ENCODE measurements around the gene RGS13. TPM values are rescaled to one million over a fixed set of nuclear protein-coding genes. Genes with fewer than 3 reads are reported as not detected.
A peak's percentile ranks its signal among the peaks of the same experiment; 100 is the strongest.

The RGS13 gene
- total RNA-seq, 4 donors from 2014 or later = 0.37 to 0.51 TPM; not detected in 2

- no peaks in the 10 kb centered on the region for H3K9me3 ChIP-seq
- no peaks in the 10 kb centered on the region for H3K27me3 ChIP-seq
- TF ChIP-seq POLR2A (IDR thresholded peaks at IDR 0.05) (no peak), CTCF (IDR thresholded peaks at IDR 0.05) (no peak)
- no peak overlapping the region for H3K4me3 ChIP-seq
- H3K36me3 ChIP-seq = no peaks in the 10 kb centered on the region
- H3K4me1 ChIP-seq = peaks cover 0 to 6% of the 10 kb centered on the region in 2 donors
- H3K27ac ChIP-seq = peak overlapping the region; percentile 47 to 50
- intact Hi-C loops (cut with DNase I; ENCODE audit: low total_unique reads) = no loop called here
- DNase-seq = no peak
Observed at GRCh38 chr1:192696082-192696481, 60.1 kb downstream of the RGS13 start.

GRCh38 chr1:192697771-192698170 is 61.8 kb downstream of the RGS13 start:
- Histone ChIP-seq H3K27me3 (no peaks in the 10 kb centered on the region), H3K27ac (no peak overlapping the region), H3K4me3 (no peak overlapping the region), H3K9me3 (no peaks in the 10 kb centered on the region), H3K4me1 (peaks cover 0 to 6% of the 10 kb centered on the region in 2 donors), H3K36me3 (no peaks in the 10 kb centered on the region)
- DNase-seq = no peak
- intact Hi-C loops (cut with DNase I; ENCODE audit: low total_unique reads) = no loop called here
- no peak for TF ChIP-seq CTCF (IDR thresholded peaks at IDR 0.05)

GRCh38 chr1:192698731-192699130 is 62.8 kb downstream of the RGS13 start:
- no peak overlapping the region for H3K4me3 ChIP-seq
- intact Hi-C loops (cut with DNase I; ENCODE audit: low total_unique reads) = no loop called here
- no peak overlapping the region for H3K27ac ChIP-seq
- no peak for DNase-seq
- no peaks in the 10 kb centered on the region for H3K9me3 ChIP-seq
- H3K4me1 ChIP-seq = peaks cover 0 to 6% of the 10 kb centered on the region in 2 donors
- TF ChIP-seq POLR2A (IDR thresholded peaks at IDR 0.05) (no peak), CTCF (IDR thresholded peaks at IDR 0.05) (no peak)
- H3K27me3 ChIP-seq = no peaks in the 10 kb centered on the region
- no peaks in the 10 kb centered on the region for H3K36me3 ChIP-seq

GRCh38 chr1:192700834-192701271 is 64.9 kb downstream of the RGS13 start:
- H3K4me1 ChIP-seq = peaks cover 0 to 6% of the 10 kb centered on the region in 2 donors
- TF ChIP-seq POLR2A (IDR thresholded peaks at IDR 0.05) (no peak), CTCF (IDR thresholded peaks at IDR 0.05) (no peak)
- peak overlapping the region in 1 of 2 donors; percentile 3 for H3K27ac ChIP-seq
- H3K27me3 ChIP-seq = no peaks in the 10 kb centered on the region
- DNase-seq = no peak
- intact Hi-C loops (cut with DNase I; ENCODE audit: low total_unique reads) = no loop called here
- no peaks in the 10 kb centered on the region for H3K9me3 ChIP-seq
- H3K36me3 ChIP-seq = no peaks in the 10 kb centered on the region
- H3K4me3 ChIP-seq = no peak overlapping the region

- Histone ChIP-seq H3K27me3 (no peaks in the 10 kb centered on the region), H3K4me3 (no peak overlapping the region), H3K36me3 (no peaks in the 10 kb centered on the region), H3K9me3 (no peaks in the 10 kb centered on the region), H3K27ac (peak overlapping the region; percentile 10 to 32), H3K4me1 (peaks cover 0 to 6% of the 10 kb centered on the region in 2 donors)
- intact Hi-C loops (cut with DNase I; ENCODE audit: low total_unique reads) = no loop called here
- TF ChIP-seq CTCF (IDR thresholded peaks at IDR 0.05) (no peak), POLR2A (IDR thresholded peaks at IDR 0.05) (no peak)
- no peak for DNase-seq
Observed at GRCh38 chr1:192702212-192702902, 66.4 kb downstream of the RGS13 start.
